Neural cell (in vitro differentiated cells): Measurements from ENCODE around the gene GTF3C2. TPM values are rescaled to one million over a fixed set of nuclear protein-coding genes. Genes with fewer than 3 reads are reported as not detected.

Source experiments
- H2AFZ ChIP-seq: fragments of 200-600, 300-800 bp; sonication (generic), shearing (Covaris generic); 2 replicates; pipeline ENCODE4 v1.6.0; 2014; ENCODE audit warnings: low read depth, mild to moderate bottlenecking, antibody characterized with exemption, low read length, moderate library complexity
- H3F3A ChIP-seq: fragments of 200-600 bp; shearing (Covaris generic); 2 replicates; pipeline ENCODE4 v1.6.1; 2016; ENCODE audit warnings: mild to moderate bottlenecking, moderate library complexity, mixed read lengths, antibody characterized with exemption, low read length; ENCODE audit not compliant: insufficient read depth, poor library complexity, severe bottlenecking
- H3K27ac ChIP-seq: fragments of 200-600, 300-800 bp; sonication (generic), shearing (Covaris generic); 2 replicates; pipeline ENCODE4 v1.5.1; 2014; ENCODE audit warnings: mild to moderate bottlenecking, low read length, moderate library complexity
- H3K27me3 ChIP-seq: fragments of 300-800, 200-600 bp; sonication (generic), shearing (Covaris generic); 2 replicates; pipeline ENCODE4 v1.6.0; 2014; ENCODE audit warnings: mild to moderate bottlenecking, low read depth, low read length, moderate library complexity; ENCODE audit not compliant: insufficient read depth
- H3K36me3 ChIP-seq: fragments of 300-800, 200-600 bp; sonication (generic), shearing (Covaris generic); 2 replicates; pipeline ENCODE4 v1.5.1; 2014; ENCODE audit warnings: mild to moderate bottlenecking, antibody characterized with exemption, low read length, moderate library complexity; ENCODE audit not compliant: insufficient read depth
- H3K4me2 ChIP-seq: fragments of 300-800, 200-600 bp; sonication (generic), shearing (Covaris generic); 2 replicates; pipeline ENCODE4 v1.6.0; 2014; ENCODE audit warnings: mild to moderate bottlenecking, low read length
- H3K4me3 ChIP-seq: fragments of 300-800, 200-600 bp; sonication (generic), shearing (Covaris generic); 2 replicates; pipeline ENCODE4 v1.5.1; 2014; ENCODE audit warnings: mild to moderate bottlenecking, low read length, moderate library complexity
- H3K79me2 ChIP-seq: fragments of 200-600 bp; shearing (Covaris generic); replicated peaks from 2 replicates; pipeline ENCODE4 v1.6.0; 2014; ENCODE audit warnings: mild to moderate bottlenecking, low read length, moderate library complexity; ENCODE audit not compliant: insufficient read depth
- H3K9ac ChIP-seq: fragments of 300-800, 200-600 bp; sonication (generic), shearing (Covaris generic); 2 replicates; pipeline ENCODE4 v1.6.1; 2016; ENCODE audit warnings: mild to moderate bottlenecking, low read length, mixed read lengths
- H3K9me2 ChIP-seq: fragments of 200-600 bp; shearing (Covaris generic); 2 replicates; pipeline ENCODE4 v1.6.1; 2016; ENCODE audit warnings: mild to moderate bottlenecking, low read length, mixed read lengths; ENCODE audit not compliant: insufficient read depth
- H3K9me3 ChIP-seq: fragments of 200-600, 300-800 bp; sonication (generic), shearing (Covaris generic); 2 replicates; pipeline ENCODE4 v1.6.1; 2016; ENCODE audit warnings: mild to moderate bottlenecking, mixed run types, low read length, moderate library complexity, mixed read lengths
- H4K20me1 ChIP-seq: fragments of 200-600 bp; shearing (Covaris generic); 2 replicates; pipeline ENCODE4 v1.6.1; 2016; ENCODE audit warnings: mild to moderate bottlenecking, mixed run types; ENCODE audit not compliant: insufficient read depth
- CTCF ChIP-seq: fragments of 450-650 bp; IDR thresholded peaks from 2 replicates; pipeline ENCODE4 v1.5.1; 2014; ENCODE audit warnings: antibody characterized with exemption, mild to moderate bottlenecking, moderate library complexity; ENCODE audit not compliant: poor library complexity, severe bottlenecking
- EP300 ChIP-seq: fragments of 450-650 bp; conservative IDR thresholded peaks from 2 replicates; pipeline ENCODE4 v1.6.1; 2014; ENCODE audit warnings: antibody characterized with exemption, mild to moderate bottlenecking, moderate library complexity; ENCODE audit not compliant: poor library complexity, severe bottlenecking
- EZH2 ChIP-seq: fragments of 200-600, 300-800 bp; shearing (Covaris generic), sonication (generic); IDR thresholded peaks from 2 replicates; pipeline ENCODE4 v1.6.1; 2014; ENCODE audit warnings: antibody characterized with exemption, low read length, borderline replicate concordance, mild to moderate bottlenecking; ENCODE audit not compliant: insufficient read depth, poor library complexity, severe bottlenecking
- MXI1 ChIP-seq: fragments of 450-650 bp; conservative IDR thresholded peaks from 2 replicates; pipeline ENCODE4 v1.6.1; 2014; ENCODE audit warnings: antibody characterized with exemption, mild to moderate bottlenecking; ENCODE audit not compliant: poor library complexity, severe bottlenecking
- POLR2AphosphoS5 ChIP-seq: IDR thresholded peaks from 2 replicates; pipeline ENCODE4 v1.6.1; 2012
- RAD21 ChIP-seq: fragments of 450-650 bp; conservative IDR thresholded peaks from 2 replicates; pipeline ENCODE4 v1.6.1; 2014; ENCODE audit warnings: antibody characterized with exemption, mild to moderate bottlenecking, moderate library complexity
- REST ChIP-seq: IDR thresholded peaks from 2 replicates; pipeline ENCODE4 v1.6.1; 2012; ENCODE audit warnings: borderline replicate concordance
- SMC3 ChIP-seq: fragments of 450-650 bp; conservative IDR thresholded peaks from 2 replicates; pipeline ENCODE4 v1.6.1; 2014; ENCODE audit warnings: antibody characterized with exemption, mild to moderate bottlenecking, moderate library complexity; ENCODE audit not compliant: poor library complexity
- TAF1 ChIP-seq: IDR thresholded peaks from 2 replicates; pipeline ENCODE4 v1.6.1; 2012; ENCODE audit warnings: low read depth
- polyA plus RNA-seq: library from polyadenylated mRNA; depleted of rRNA; stranded (reverse); fragments of >200 nt; gene quantifications from 2 replicates; pipeline ENCODE4 v1.2.3, GENCODE V29; 2014

GTF3C2 gene
- polyA plus RNA-seq, 1 donor from 2014 or later, result 27.8 TPM

- Histone ChIP-seq H3K79me2 (no peaks in the 10 kb centered on the region), H3K9ac (no peak overlapping the region), H3F3A (no peaks in the 10 kb centered on the region), H4K20me1 (no peaks in the 10 kb centered on the region), H2AFZ (no peak overlapping the region), H3K27ac (no peak overlapping the region), H3K36me3 (no peaks in the 10 kb centered on the region), H3K9me2 (no peaks in the 10 kb centered on the region), H3K27me3 (no peaks in the 10 kb centered on the region), H3K4me3 (no peak overlapping the region), H3K4me2 (no peak overlapping the region), H3K9me3 (no peaks in the 10 kb centered on the region)
- no peak for TF ChIP-seq EP300
- no peak for TF ChIP-seq SMC3
- no peak for TF ChIP-seq MXI1
- TF ChIP-seq TAF1, result no peak
- no peak for TF ChIP-seq POLR2AphosphoS5
- TF ChIP-seq REST, result no peak
- no peak for TF ChIP-seq CTCF
- no peak for TF ChIP-seq RAD21
- TF ChIP-seq EZH2, result no peak
Measured at GRCh38 chr2:27280826-27281225, 75.7 kb downstream of the GTF3C2 start.

- H3K36me3 ChIP-seq, result no peaks in the 10 kb centered on the region
- no peaks in the 10 kb centered on the region for H3F3A ChIP-seq
- H3K79me2 ChIP-seq, result no peaks in the 10 kb centered on the region
- H3K27ac ChIP-seq, result no peak overlapping the region
- no peaks in the 10 kb centered on the region for H3K9me2 ChIP-seq
- H3K4me2 ChIP-seq, result no peak overlapping the region
- TF ChIP-seq REST, result no peak
- no peak for TF ChIP-seq CTCF
- TF ChIP-seq RAD21, result no peak
- TF ChIP-seq POLR2AphosphoS5, result no peak
- TF ChIP-seq EP300, result no peak
- no peak for TF ChIP-seq TAF1
- no peak for TF ChIP-seq SMC3
- no peak for TF ChIP-seq MXI1
- no peak for TF ChIP-seq EZH2
- H2AFZ ChIP-seq, result no peak overlapping the region
- no peak overlapping the region for H3K4me3 ChIP-seq
- no peak overlapping the region for H3K9ac ChIP-seq
- no peaks in the 10 kb centered on the region for H3K27me3 ChIP-seq
- no peaks in the 10 kb centered on the region for H4K20me1 ChIP-seq
- no peaks in the 10 kb centered on the region for H3K9me3 ChIP-seq
Measured at GRCh38 chr2:27278010-27278409, 78.6 kb downstream of the GTF3C2 start.
